Measurements from ENCODE around the gene CRHR1.

CRHR1 gene

DNA sequence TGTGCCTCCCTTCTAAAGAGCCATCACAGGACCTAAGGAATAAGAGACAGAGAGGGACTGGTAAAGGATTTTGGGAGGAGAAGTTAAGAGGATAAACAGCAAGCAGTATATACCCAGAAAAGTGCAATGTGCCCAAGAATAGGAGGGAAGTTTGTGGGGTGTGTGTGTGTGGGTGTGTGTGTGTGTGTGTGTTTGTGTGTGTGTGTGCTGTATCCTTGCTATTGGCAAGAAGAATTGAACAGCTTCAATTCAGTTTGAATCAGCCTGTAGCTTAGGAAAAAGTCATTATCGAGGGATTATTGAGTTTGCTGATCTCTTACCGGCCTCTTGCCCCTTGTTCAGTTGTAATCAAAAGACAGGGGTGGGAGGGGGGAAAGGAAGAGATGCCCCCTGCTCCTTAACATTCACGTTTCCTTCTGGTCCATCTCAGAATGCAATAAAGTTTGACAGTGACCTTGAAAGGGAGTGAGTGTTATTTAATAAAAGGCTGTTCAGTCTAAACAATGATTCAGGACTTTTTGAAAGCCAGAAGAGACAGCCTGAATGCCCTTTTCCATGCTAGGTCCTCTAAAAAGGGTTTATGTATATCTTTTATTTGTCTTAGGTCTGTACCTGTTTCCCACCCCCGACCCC, 86.3 kb downstream of the CRHR1 start:
- no peak for DNase-seq

DNA sequence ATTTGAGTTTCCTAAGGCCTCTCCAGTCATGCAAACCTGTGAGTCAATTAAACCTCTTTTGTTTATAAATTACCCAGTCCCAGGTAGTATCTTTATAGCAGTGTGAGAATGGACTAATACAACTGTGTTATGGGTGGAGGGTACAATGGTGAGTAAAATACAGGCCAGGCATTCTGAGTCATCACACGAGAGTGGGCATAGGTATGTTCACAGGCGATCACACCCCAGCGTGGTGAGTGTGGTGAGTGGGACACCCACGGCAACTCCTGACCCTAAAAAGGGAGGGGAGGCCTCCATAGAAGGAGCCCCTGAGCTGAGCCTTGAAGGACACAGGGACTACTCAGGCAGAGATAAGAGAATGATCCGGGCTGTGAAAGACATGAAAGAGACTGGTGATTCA, 87.6 kb downstream of the CRHR1 start:
- no peak for DNase-seq

DNA sequence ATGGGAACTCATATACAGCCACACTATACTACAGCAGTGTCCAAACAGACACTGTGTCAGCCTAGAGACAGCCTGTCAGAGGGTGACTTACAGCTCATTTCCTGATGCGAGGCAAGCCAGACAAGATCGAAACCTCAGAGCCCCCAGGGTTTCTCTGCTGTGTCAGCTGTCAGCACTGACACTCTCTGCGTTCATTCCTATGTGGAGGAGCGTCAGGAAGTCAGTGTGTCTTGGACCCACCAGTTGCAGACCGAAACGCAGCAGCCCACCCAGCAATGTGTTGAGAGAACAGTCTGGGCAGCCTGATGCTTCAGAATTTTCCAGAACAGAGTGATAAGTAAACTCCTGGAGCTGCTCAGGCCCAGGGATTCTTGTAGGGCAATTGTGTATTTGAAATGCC, 89.6 kb downstream of the CRHR1 start:
- DNase-seq, result no peak

DNA sequence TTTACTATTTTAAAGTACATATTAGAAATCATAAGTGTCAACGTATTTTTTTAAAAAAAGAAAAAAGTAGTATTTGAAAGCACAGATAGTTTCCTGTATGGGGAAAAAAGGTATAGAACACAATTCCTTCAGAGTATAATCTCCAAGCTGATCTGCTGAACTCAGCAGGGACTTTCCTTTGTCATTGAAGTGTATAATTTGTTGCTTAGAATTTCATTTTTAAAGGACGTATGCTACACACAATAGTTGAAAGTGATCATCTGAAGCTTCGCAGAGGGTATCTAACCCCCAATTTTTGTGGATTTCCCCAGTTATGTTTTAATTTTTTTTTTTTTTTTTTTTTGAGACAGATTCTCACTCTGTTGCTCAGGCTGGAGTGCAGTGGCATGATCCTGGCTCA, 90.0 kb downstream of the CRHR1 start:
- no peak for DNase-seq

DNA sequence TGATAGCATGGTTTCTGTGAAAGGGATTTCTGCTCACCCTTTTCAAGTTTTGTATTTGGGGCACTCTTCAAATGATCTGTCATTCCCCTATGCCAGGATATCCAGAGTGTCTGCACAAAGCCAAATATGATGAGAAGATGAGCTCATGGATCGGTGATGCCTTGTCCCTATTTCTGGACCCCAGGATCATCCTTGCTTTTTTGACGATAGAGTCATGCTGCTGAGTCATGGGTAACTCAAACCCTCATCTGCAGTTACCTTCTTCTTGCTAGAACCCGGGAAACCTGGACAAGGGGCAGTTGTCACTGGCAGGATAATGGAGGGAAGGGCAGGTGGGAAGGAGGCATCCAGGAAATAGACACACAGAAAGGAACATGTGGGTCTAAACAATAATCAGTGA, 92.4 kb downstream of the CRHR1 start:
- no peak for DNase-seq

DNA sequence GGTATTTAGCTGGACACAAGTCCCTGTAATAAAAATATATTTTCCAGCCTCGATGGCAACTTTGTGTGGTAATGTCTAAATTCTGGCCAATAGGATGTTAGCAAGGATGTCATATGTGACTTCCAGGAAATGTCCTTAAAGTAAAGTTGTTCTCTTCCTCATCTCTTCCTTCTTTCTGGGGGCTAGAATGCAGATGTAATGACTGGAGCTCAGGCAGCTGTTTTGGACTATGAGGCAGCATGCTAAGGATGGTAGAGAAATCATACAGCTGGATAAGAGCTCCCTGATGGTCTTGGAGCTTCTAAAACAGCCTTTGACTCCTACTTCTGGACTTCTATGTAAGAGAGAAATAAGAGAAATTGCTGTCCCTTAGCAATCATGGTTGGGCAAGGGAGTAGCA, 93.3 kb downstream of the CRHR1 start:
- no peak for DNase-seq

DNA sequence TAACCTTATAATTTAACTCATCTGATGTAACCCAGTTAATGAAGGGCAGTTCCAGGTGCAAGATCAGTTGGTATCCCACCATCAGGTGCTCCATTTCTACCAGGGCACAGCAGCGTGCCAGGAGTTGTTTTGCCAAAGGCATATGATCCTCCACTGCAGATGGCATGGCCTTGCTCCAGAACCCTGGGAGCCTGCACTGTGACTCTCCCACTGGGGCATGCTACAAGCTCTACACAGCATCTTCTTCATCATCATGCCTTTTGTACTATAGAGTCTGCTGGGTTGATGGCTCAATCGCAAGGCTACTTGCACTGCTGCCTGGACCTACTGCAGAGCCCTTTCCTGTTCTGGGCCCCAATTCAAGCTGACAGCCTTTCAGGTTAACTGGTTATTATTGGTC, 98.9 kb downstream of the CRHR1 start:
- DNase-seq, result no peak

All from NCI-H345 (cell line).